ENCODE measurements around the gene RYR1. TPM values are rescaled to one million over a fixed set of nuclear protein-coding genes. Genes with fewer than 3 reads are reported as not detected.

The RYR1 gene
- total RNA-seq, 1 experiment from 2014 or later = not detected

- Histone ChIP-seq H3K36me3 (ENCODE audit: low read depth, low read length) (no peaks in the 10 kb centered on the region), H3K79me2 (ENCODE audit: low read length) (no peaks in the 10 kb centered on the region), H3K9me2 (replicated peaks; ENCODE audit: low read length) (no peaks in the 10 kb centered on the region), H3K4me2 (ENCODE audit: low read length) (no peak overlapping the region), H3K27ac (ENCODE audit: low read length) (no peak overlapping the region), H3K4me1 (ENCODE audit: insufficient read depth, low read length) (no peaks in the 10 kb centered on the region), H3K4me3 (ENCODE audit: low read length) (no peak overlapping the region), H3F3A (ENCODE audit: low read length, unreplicated experiment) (no peaks in the 10 kb centered on the region), H3K27me3 (ENCODE audit: low read length) (no peaks in the 10 kb centered on the region), H3K9me3 (ENCODE audit: low read length) (no peaks in the 10 kb centered on the region), H3K9ac (ENCODE audit: low read length) (no peak overlapping the region), H4K20me1 (ENCODE audit: low read length) (no peaks in the 10 kb centered on the region), H2AFZ (ENCODE audit: low read length) (no peak overlapping the region)
- CTCF ChIA-PET = no interaction called here
- no peak for DNase-seq
- POLR2A ChIA-PET (ENCODE audit: unreplicated experiment) = no interaction called here
- no TSS peak for BruUV-seq (replicated peaks)
- no peak for ATAC-seq
- no peak for TF ChIP-seq EZH2phosphoT487 (IDR thresholded peaks at IDR 0.05; ENCODE audit: borderline replicate concordance, low read length)
- no peak for TF ChIP-seq CTCF (conservative IDR thresholded peaks at IDR 0.05; ENCODE audit: low read depth, low read length)
- TF ChIP-seq EZH2 (IDR thresholded peaks at IDR 0.05; ENCODE audit: low read length, unreplicated experiment) = no peak
- intact Hi-C loops (cut with micrococcal nuclease) = no loop called here
These were observed 66.0 kb downstream of the RYR1 start for GRCh38 chr19:38499532-38499931.

GRCh38 chr19:38500450-38500849 lies 67.0 kb downstream of the RYR1 start:
- no peak overlapping the region for H3K27ac ChIP-seq (ENCODE audit: low read length)
- H3K9ac ChIP-seq (ENCODE audit: low read length) = no peak overlapping the region
- no peaks in the 10 kb centered on the region for H3K9me3 ChIP-seq (ENCODE audit: low read length)
- ATAC-seq (no peak), DNase-seq (no peak)
- ChIA-PET POLR2A (ENCODE audit: unreplicated experiment) (no interaction called here), CTCF (no interaction called here)
- no peaks in the 10 kb centered on the region for H3K27me3 ChIP-seq (ENCODE audit: low read length)
- no peak overlapping the region for H3K4me2 ChIP-seq (ENCODE audit: low read length)
- no peaks in the 10 kb centered on the region for H3K9me2 ChIP-seq (replicated peaks; ENCODE audit: low read length)
- no peak overlapping the region for H2AFZ ChIP-seq (ENCODE audit: low read length)
- H3K36me3 ChIP-seq (ENCODE audit: low read depth, low read length) = no peaks in the 10 kb centered on the region
- no peak overlapping the region for H3K4me3 ChIP-seq (ENCODE audit: low read length)
- no peaks in the 10 kb centered on the region for H3F3A ChIP-seq (ENCODE audit: low read length, unreplicated experiment)
- H3K79me2 ChIP-seq (ENCODE audit: low read length) = no peaks in the 10 kb centered on the region
- intact Hi-C loops (cut with micrococcal nuclease) = no loop called here
- no TSS peak for BruUV-seq (replicated peaks)
- TF ChIP-seq EZH2phosphoT487 (IDR thresholded peaks at IDR 0.05; ENCODE audit: borderline replicate concordance, low read length) = no peak
- TF ChIP-seq CTCF (conservative IDR thresholded peaks at IDR 0.05; ENCODE audit: low read depth, low read length) = no peak
- TF ChIP-seq EZH2 (IDR thresholded peaks at IDR 0.05; ENCODE audit: low read length, unreplicated experiment) = no peak
- H3K4me1 ChIP-seq (ENCODE audit: insufficient read depth, low read length) = no peaks in the 10 kb centered on the region
- no peaks in the 10 kb centered on the region for H4K20me1 ChIP-seq (ENCODE audit: low read length)

GRCh38 chr19:38502410-38503076 lies 69.1 kb downstream of the RYR1 start:
- intact Hi-C loops (cut with micrococcal nuclease) = no loop called here
- no peak overlapping the region for H2AFZ ChIP-seq (ENCODE audit: low read length)
- TF ChIP-seq EZH2 (IDR thresholded peaks at IDR 0.05; ENCODE audit: low read length, unreplicated experiment) (no peak), CTCF (conservative IDR thresholded peaks at IDR 0.05; ENCODE audit: low read depth, low read length) (no peak), EZH2phosphoT487 (IDR thresholded peaks at IDR 0.05; ENCODE audit: borderline replicate concordance, low read length) (no peak)
- no peaks in the 10 kb centered on the region for H3K9me2 ChIP-seq (replicated peaks; ENCODE audit: low read length)
- DNase-seq (no peak), ATAC-seq (no peak)
- CTCF ChIA-PET = no interaction called here
- H3K36me3 ChIP-seq (ENCODE audit: low read depth, low read length) = no peaks in the 10 kb centered on the region
- no peaks in the 10 kb centered on the region for H3K9me3 ChIP-seq (ENCODE audit: low read length)
- no TSS peak for BruUV-seq (replicated peaks)
- H3K4me3 ChIP-seq (ENCODE audit: low read length) = no peak overlapping the region
- no peaks in the 10 kb centered on the region for H3K27me3 ChIP-seq (ENCODE audit: low read length)
- no peaks in the 10 kb centered on the region for H3K79me2 ChIP-seq (ENCODE audit: low read length)
- H3K27ac ChIP-seq (ENCODE audit: low read length) = no peak overlapping the region
- H3K4me1 ChIP-seq (ENCODE audit: insufficient read depth, low read length) = no peaks in the 10 kb centered on the region
- no peak overlapping the region for H3K9ac ChIP-seq (ENCODE audit: low read length)
- no peak overlapping the region for H3K4me2 ChIP-seq (ENCODE audit: low read length)
- H3F3A ChIP-seq (ENCODE audit: low read length, unreplicated experiment) = no peaks in the 10 kb centered on the region
- no peaks in the 10 kb centered on the region for H4K20me1 ChIP-seq (ENCODE audit: low read length)
- POLR2A ChIA-PET (ENCODE audit: unreplicated experiment) = no interaction called here

Data from PC-3 (cell line).